ENCODE data around the gene STMND1. TPM values are rescaled to one million over a fixed set of nuclear protein-coding genes. Genes with fewer than 3 reads are reported as not detected.

STMND1 gene
- total RNA-seq, 1 experiment from 2014 or later: 0.26 TPM

DNA sequence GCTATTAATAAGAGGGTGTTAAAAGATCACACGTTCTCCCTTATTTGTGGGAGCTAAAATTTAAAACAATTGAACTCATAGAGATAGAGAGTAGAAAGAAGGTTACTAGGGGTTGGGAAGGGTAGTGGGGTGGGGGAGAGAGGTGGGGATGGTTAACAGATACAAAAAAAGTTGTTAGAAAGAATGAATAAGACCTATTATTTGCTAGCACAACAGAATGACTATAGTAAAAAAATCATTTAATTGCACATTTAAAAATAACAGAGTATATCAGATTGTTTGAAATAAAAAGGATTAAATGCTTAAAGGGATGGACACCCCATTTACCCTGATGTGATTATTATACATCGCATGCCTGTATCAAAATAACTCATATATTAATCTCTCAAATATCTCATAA lies 43.3 kb upstream of the STMND1 start:
- no peaks in the 10 kb centered on the region for H3K36me3 ChIP-seq (ENCODE audit: low read depth)
- no TSS peak for BruUV-seq (replicated peaks)
- H3K27ac ChIP-seq: no peak overlapping the region
- H3K4me2 ChIP-seq: no peak overlapping the region
- H3K27me3 ChIP-seq (ENCODE audit: insufficient read depth, low read depth): no peaks in the 10 kb centered on the region
- H2AFZ ChIP-seq: no peak overlapping the region
- no peak for DNase-seq
- H3F3A ChIP-seq (ENCODE audit: insufficient read depth, low read depth): no peaks in the 10 kb centered on the region
- no peaks in the 10 kb centered on the region for H4K20me1 ChIP-seq (ENCODE audit: insufficient read depth)
- no peak overlapping the region for H3K4me3 ChIP-seq
- TF ChIP-seq, protein P1, sequence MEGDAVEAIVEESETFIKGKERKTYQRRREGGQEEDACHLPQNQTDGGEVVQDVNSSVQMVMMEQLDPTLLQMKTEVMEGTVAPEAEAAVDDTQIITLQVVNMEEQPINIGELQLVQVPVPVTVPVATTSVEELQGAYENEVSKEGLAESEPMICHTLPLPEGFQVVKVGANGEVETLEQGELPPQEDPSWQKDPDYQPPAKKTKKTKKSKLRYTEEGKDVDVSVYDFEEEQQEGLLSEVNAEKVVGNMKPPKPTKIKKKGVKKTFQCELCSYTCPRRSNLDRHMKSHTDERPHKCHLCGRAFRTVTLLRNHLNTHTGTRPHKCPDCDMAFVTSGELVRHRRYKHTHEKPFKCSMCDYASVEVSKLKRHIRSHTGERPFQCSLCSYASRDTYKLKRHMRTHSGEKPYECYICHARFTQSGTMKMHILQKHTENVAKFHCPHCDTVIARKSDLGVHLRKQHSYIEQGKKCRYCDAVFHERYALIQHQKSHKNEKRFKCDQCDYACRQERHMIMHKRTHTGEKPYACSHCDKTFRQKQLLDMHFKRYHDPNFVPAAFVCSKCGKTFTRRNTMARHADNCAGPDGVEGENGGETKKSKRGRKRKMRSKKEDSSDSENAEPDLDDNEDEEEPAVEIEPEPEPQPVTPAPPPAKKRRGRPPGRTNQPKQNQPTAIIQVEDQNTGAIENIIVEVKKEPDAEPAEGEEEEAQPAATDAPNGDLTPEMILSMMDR (conservative IDR thresholded peaks at IDR 0.05): no peak
- TF ChIP-seq EZH2 (IDR thresholded peaks at IDR 0.05; ENCODE audit: low read depth): no peak
- intact Hi-C loops (cut with micrococcal nuclease; ENCODE audit: unreplicated experiment): no loop called here
- H3K9me2 ChIP-seq (ENCODE audit: insufficient read depth): peaks cover 12% of the 10 kb centered on the region; the same call in 1 of the 2 replicates
- no peaks in the 10 kb centered on the region for H3K9me3 ChIP-seq (ENCODE audit: insufficient read depth, low read depth)
- ChIA-PET POLR2A (ENCODE audit: unreplicated experiment) (no interaction called here), CTCF (no interaction called here)
- no peaks in the 10 kb centered on the region for H3K79me2 ChIP-seq (ENCODE audit: low read depth)
- 0 out of 2 replicates have a peak, but pooled peaks cover 5% of the 10 kb centered on the region for H3K4me1 ChIP-seq (replicated peaks; ENCODE audit: insufficient read depth)

DNA sequence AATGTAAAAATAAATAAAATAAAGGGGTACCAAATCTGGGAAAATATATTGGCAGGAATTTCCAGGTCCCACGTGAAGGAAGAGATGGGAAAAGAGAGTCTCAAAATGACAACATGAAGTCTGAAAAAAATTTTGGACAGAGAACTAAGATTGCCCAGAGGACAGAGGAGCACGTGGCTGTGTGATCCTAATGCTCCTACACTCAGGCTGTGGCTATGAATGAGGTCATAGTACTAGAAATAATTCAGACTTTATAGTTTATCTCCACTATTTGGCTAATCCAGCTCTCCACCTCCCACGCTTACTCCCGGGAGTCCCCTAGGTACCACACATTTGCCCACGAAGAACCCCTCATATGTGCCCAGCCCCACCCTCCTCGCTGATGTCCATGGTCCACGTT lies 42.8 kb upstream of the STMND1 start:
- 0 out of 2 replicates have a peak, but pooled peaks cover 5% of the 10 kb centered on the region for H3K4me1 ChIP-seq (replicated peaks; ENCODE audit: insufficient read depth)
- ChIA-PET POLR2A (ENCODE audit: unreplicated experiment) (no interaction called here), CTCF (no interaction called here)
- no TSS peak for BruUV-seq (replicated peaks)
- no peak overlapping the region for H3K27ac ChIP-seq
- no peaks in the 10 kb centered on the region for H4K20me1 ChIP-seq (ENCODE audit: insufficient read depth)
- no peak overlapping the region for H3K4me3 ChIP-seq
- H3K9me2 ChIP-seq (ENCODE audit: insufficient read depth): peaks cover 12% of the 10 kb centered on the region; the same call in 1 of the 2 replicates
- no peaks in the 10 kb centered on the region for H3K27me3 ChIP-seq (ENCODE audit: insufficient read depth, low read depth)
- no peaks in the 10 kb centered on the region for H3K9me3 ChIP-seq (ENCODE audit: insufficient read depth, low read depth)
- intact Hi-C loops (cut with micrococcal nuclease; ENCODE audit: unreplicated experiment): no loop called here
- H3K79me2 ChIP-seq (ENCODE audit: low read depth): no peaks in the 10 kb centered on the region
- H3K4me2 ChIP-seq: no peak overlapping the region
- no peaks in the 10 kb centered on the region for H3K36me3 ChIP-seq (ENCODE audit: low read depth)
- TF ChIP-seq EZH2 (IDR thresholded peaks at IDR 0.05; ENCODE audit: low read depth): no peak
- TF ChIP-seq, protein P1 (conservative IDR thresholded peaks at IDR 0.05): no peak
- no peak overlapping the region for H2AFZ ChIP-seq
- DNase-seq: no peak
- no peaks in the 10 kb centered on the region for H3F3A ChIP-seq (ENCODE audit: insufficient read depth, low read depth)

DNA sequence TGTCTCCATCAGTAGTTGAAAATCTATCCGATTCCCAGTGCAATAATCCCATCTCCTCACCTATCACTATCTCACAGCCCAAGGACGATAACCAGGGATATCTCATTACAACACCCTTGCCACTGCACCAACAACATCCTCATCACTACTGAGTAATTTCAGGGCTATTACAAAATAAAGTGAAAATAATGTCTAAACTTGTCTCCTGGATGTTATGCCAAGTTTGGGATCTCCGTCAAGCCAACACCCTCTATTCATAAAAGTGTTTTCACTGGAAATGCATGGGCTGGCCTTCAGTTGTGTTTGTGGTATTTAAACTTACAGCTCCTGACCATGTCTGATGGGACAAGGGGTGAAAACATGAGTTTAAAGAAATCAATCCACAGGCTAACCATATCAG lies 42.0 kb upstream of the STMND1 start:
- DNase-seq: no peak
- no peak overlapping the region for H2AFZ ChIP-seq
- no peaks in the 10 kb centered on the region for H3K79me2 ChIP-seq (ENCODE audit: low read depth)
- no peak overlapping the region for H3K27ac ChIP-seq
- BruUV-seq (replicated peaks): no TSS peak
- no peaks in the 10 kb centered on the region for H3K9me3 ChIP-seq (ENCODE audit: insufficient read depth, low read depth)
- H3K9me2 ChIP-seq (ENCODE audit: insufficient read depth): peaks cover 12% of the 10 kb centered on the region; the same call in 1 of the 2 replicates
- TF ChIP-seq, protein P1 (conservative IDR thresholded peaks at IDR 0.05): no peak
- no peak for TF ChIP-seq EZH2 (IDR thresholded peaks at IDR 0.05; ENCODE audit: low read depth)
- H4K20me1 ChIP-seq (ENCODE audit: insufficient read depth): no peaks in the 10 kb centered on the region
- intact Hi-C loops (cut with micrococcal nuclease; ENCODE audit: unreplicated experiment): no loop called here
- ChIA-PET POLR2A (ENCODE audit: unreplicated experiment) (no interaction called here), CTCF (no interaction called here)
- 0 out of 2 replicates have a peak, but pooled peaks cover 5% of the 10 kb centered on the region for H3K4me1 ChIP-seq (replicated peaks; ENCODE audit: insufficient read depth)
- H3F3A ChIP-seq (ENCODE audit: insufficient read depth, low read depth): no peaks in the 10 kb centered on the region
- H3K36me3 ChIP-seq (ENCODE audit: low read depth): no peaks in the 10 kb centered on the region
- no peaks in the 10 kb centered on the region for H3K27me3 ChIP-seq (ENCODE audit: insufficient read depth, low read depth)
- no peak overlapping the region for H3K4me3 ChIP-seq
- H3K4me2 ChIP-seq: no peak overlapping the region
